HEK293 (cell line): Measurements from ENCODE around the gene TK1.
A peak's percentile ranks its signal among the peaks of the same experiment; 100 is the strongest.

Experiments used
- CTCF ChIA-PET: fragments of 350-600 bp; formaldehyde crosslinking; extraction: SDS; loops from one replicate; lab custom pipeline; 2021; ENCODE audit warnings: antibody characterized with exemption; lab: Yijun Ruan, JAX
- POLR2A ChIA-PET: fragments of 300-600 bp; formaldehyde crosslinking; extraction: SDS; loops from one replicate; lab custom pipeline; 2020; ENCODE audit warnings: antibody characterized with exemption, inconsistent platforms; lab: Yijun Ruan, JAX
- H3K27ac ChIP-seq: fragments of 200-500 bp; sonication (Bioruptor generic); 2 replicates; pipeline ENCODE4 v1.5.1; 2014; ENCODE audit warnings: low read depth, low read length, control low read depth, inconsistent platforms; ENCODE audit errors: extremely low read depth
- H3K36me3 ChIP-seq, 2 experiments: fragments of 200-500 bp in 1 of 2; sonication (Bioruptor generic) in 1 of 2; 1 replicate in 1 of 2; 2 replicates in 1 of 2; pipeline ENCODE4 v1.5.1; 2014 to 2017; ENCODE audit warnings: inconsistent platforms in 2 of 2, low read length in 2 of 2; ENCODE audit not compliant: control insufficient read depth in 2 of 2, insufficient read depth in 1 of 2
- H3K4me1 ChIP-seq: fragments of 200-500 bp; sonication (Bioruptor generic); 2 replicates; pipeline ENCODE4 v1.5.1; 2014; ENCODE audit warnings: mild to moderate bottlenecking, low read length, inconsistent platforms; ENCODE audit not compliant: control insufficient read depth, insufficient read depth
- H3K4me3 ChIP-seq: 2 replicates; pipeline ENCODE4 v1.5.1; 2011; ENCODE audit warnings: low read depth, mild to moderate bottlenecking, control low read depth, low read length, moderate library complexity
- H3K9me3 ChIP-seq: fragments of 200-500 bp; sonication (Bioruptor generic); 2 replicates; pipeline ENCODE4 v1.5.1; 2014; ENCODE audit warnings: low read depth, low read length, inconsistent platforms; ENCODE audit not compliant: control insufficient read depth, insufficient read depth
- BCL11A ChIP-seq: fragments of 450-650 bp; formaldehyde crosslinking; IDR thresholded peaks from 2 replicates; pipeline ENCODE4 v1.5.1; 2016; ENCODE audit warnings: low read depth, missing biosample characterization, missing genetic modification characterization
- ELK4 ChIP-seq: IDR thresholded peaks from 2 replicates; pipeline ENCODE4 v1.6.1; 2011; ENCODE audit warnings: mild to moderate bottlenecking, low read depth, low read length, borderline replicate concordance
- OSR2 ChIP-seq: fragments of 450-650 bp; formaldehyde crosslinking; IDR thresholded peaks from 2 replicates; pipeline ENCODE4 v1.5.1; 2016; ENCODE audit warnings: missing biosample characterization, missing genetic modification characterization
- PATZ1 ChIP-seq: fragments of 450-650 bp; formaldehyde crosslinking; IDR thresholded peaks from 2 replicates; pipeline ENCODE4 v1.5.1; 2016; ENCODE audit warnings: missing biosample characterization, missing genetic modification characterization
- SCRT2 ChIP-seq: fragments of 450-650 bp; formaldehyde crosslinking; IDR thresholded peaks from 2 replicates; pipeline ENCODE4 v1.5.1; 2016; ENCODE audit warnings: missing biosample characterization, missing genetic modification characterization
- ZBTB11 ChIP-seq: fragments of 450-650 bp; formaldehyde crosslinking; conservative IDR thresholded peaks from 2 replicates; pipeline ENCODE4 v1.5.1; 2016; ENCODE audit warnings: low read depth, missing biosample characterization, missing genetic modification characterization
- ZBTB17 ChIP-seq: fragments of 450-650 bp; formaldehyde crosslinking; IDR thresholded peaks from 2 replicates; pipeline ENCODE4 v1.5.1; 2016; ENCODE audit warnings: missing biosample characterization, missing genetic modification characterization
- ZNF140 ChIP-seq: fragments of 450-650 bp; formaldehyde crosslinking; IDR thresholded peaks from 2 replicates; pipeline ENCODE4 v1.5.1; 2016; ENCODE audit warnings: missing biosample characterization, missing genetic modification characterization
- ZNF157 ChIP-seq: fragments of 450-650 bp; formaldehyde crosslinking; IDR thresholded peaks from 2 replicates; pipeline ENCODE4 v1.5.1; 2016; ENCODE audit warnings: missing biosample characterization, missing genetic modification characterization
- ZNF169 ChIP-seq: fragments of 450-650 bp; formaldehyde crosslinking; IDR thresholded peaks from 2 replicates; pipeline ENCODE4 v1.5.1; 2016; ENCODE audit warnings: missing biosample characterization, missing genetic modification characterization
- ZNF18 ChIP-seq: fragments of 450-650 bp; formaldehyde crosslinking; IDR thresholded peaks from 2 replicates; pipeline ENCODE4 v1.5.1; 2016; ENCODE audit warnings: missing biosample characterization, missing genetic modification characterization
- ZNF324 ChIP-seq: fragments of 450-650 bp; formaldehyde crosslinking; IDR thresholded peaks from 2 replicates; pipeline ENCODE4 v1.5.1; 2016; ENCODE audit warnings: missing biosample characterization, missing genetic modification characterization
- ZNF341 ChIP-seq: fragments of 450-650 bp; formaldehyde crosslinking; IDR thresholded peaks from 2 replicates; pipeline ENCODE4; 2016; ENCODE audit warnings: low read depth, missing biosample characterization, missing genetic modification characterization
- ZNF48 ChIP-seq: fragments of 450-650 bp; formaldehyde crosslinking; IDR thresholded peaks from 2 replicates; pipeline ENCODE4 v1.5.1; 2016; ENCODE audit warnings: missing biosample characterization, missing genetic modification characterization
- ZNF501 ChIP-seq: fragments of 450-650 bp; formaldehyde crosslinking; IDR thresholded peaks from 2 replicates; pipeline ENCODE4 v1.5.1; 2016; ENCODE audit warnings: missing biosample characterization, missing genetic modification characterization
- ZNF521 ChIP-seq: fragments of 450-650 bp; formaldehyde crosslinking; IDR thresholded peaks from 2 replicates; pipeline ENCODE4 v1.5.1; 2017; ENCODE audit warnings: missing biosample characterization, mild to moderate bottlenecking, missing genetic modification characterization
- ZNF658 ChIP-seq: fragments of 450-650 bp; formaldehyde crosslinking; IDR thresholded peaks from 2 replicates; pipeline ENCODE4; 2016; ENCODE audit warnings: missing biosample characterization, missing genetic modification characterization
- ZNF747 ChIP-seq: fragments of 450-650 bp; formaldehyde crosslinking; IDR thresholded peaks from 2 replicates; pipeline ENCODE4 v1.5.1; 2016; ENCODE audit warnings: missing biosample characterization, missing genetic modification characterization
- TF ChIP-seq, protein P1 (sequence below): fragments of 450-650 bp; formaldehyde crosslinking; IDR thresholded peaks from 2 replicates; pipeline ENCODE4 v1.5.1; 2017; ENCODE audit warnings: missing biosample characterization, missing genetic modification characterization

TK1 gene

DNA sequence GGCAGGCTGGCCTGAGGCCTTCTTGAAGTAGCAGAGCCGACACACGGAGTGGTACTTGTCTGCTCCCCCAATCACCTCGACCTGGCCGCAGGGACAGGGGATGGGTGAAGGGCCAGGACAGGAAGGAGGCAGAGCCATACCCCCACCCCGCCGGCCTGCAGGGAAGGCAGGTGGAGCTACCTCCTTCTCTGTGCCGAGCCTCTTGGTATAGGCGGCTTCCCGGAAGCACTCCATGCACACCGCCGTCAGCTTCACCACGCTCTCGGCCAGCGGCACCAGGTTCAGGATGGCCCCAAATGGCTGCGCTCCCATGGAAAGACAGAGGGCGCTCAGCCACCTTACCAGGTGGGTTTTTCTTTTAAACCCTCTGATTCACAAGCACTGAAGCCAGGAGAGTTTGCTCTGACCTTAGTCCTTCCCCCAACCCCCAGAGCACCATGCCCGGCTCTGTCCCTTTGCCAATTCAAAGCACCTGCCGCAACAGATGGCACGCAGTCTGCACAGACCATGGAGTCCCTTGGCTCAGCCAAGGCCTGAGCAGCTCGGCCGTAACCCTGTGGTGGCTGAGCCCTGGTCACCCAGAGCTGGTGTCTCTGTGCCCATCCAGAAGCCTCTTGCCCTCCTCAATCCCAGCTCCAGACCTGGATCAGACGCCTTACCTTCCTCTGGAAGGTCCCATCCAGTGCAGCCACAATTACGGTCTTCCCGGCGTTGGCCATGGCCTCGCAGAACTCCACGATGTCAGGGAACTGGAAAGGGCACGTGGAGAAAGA is 11.8 kb downstream of the TK1 start:
- peaks cover 14 to 84% of the 10 kb centered on the region in 2 experiments for H3K36me3 ChIP-seq
- CTCF ChIA-PET, result interaction anchor here (0.6 to 8.1 kb wide), 9 partner anchors 11 to 90 kb away, joined by 3 to 94 read pairs (median 12); partner anchors contain the start of genes AFMID and TK1
- TF ChIP-seq ZNF140 (tag by site-specific recombination) (no peak), BCL11A (tag by site-specific recombination) (no peak), ZNF521 (tag by site-specific recombination) (no peak), ZNF501 (tag by site-specific recombination) (no peak), OSR2 (tag by site-specific recombination) (no peak), ZNF48 (tag by site-specific recombination) (no peak), ZBTB17 (tag by site-specific recombination) (no peak), ZNF747 (tag by site-specific recombination) (no peak), ZBTB11 (tag by site-specific recombination) (no peak), PATZ1 (tag by site-specific recombination) (no peak), ZNF169 (tag by site-specific recombination) (no peak), ZNF324 (tag by site-specific recombination) (no peak)

DNA sequence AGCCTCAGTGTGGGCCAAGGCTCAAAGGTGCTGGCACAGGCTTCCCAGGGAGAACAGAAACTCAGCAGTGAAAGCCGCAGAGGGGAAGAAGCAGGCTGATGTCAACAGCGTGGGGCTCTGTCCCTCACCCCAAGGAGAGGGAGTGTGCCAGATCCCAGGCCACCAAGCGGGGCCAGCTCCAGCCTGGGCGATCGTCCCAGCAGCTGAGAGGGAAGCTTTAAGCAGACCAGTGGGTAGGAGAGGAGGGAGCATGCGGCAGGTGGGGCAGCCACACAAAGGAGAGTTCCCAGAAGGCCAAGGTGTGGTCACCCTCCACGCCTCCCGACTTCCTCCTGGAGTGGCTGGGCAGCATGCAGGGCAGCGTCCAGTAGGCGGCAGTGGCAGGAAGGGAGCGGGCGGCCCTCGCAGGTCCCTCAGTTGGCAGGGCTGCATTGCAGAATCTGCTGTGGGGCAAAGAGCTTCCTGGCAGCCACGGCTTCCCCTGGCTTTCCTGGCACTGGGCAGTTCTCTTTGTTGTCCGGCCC is 12.4 kb downstream of the TK1 start:
- ChIA-PET CTCF (interaction anchor here (0.6 to 8.1 kb wide), 7 partner anchors 12 to 90 kb away, joined by 3 to 94 read pairs (median 5); partner anchors contain the start of genes AFMID and TK1), POLR2A (interaction anchor here (0.9 to 4.1 kb wide), 8 partner anchors 9 to 47 kb away, joined by 3 to 48 read pairs (median 4); partner anchors contain the start of genes AFMID and TK1)
- no peaks in the 10 kb centered on the region for H3K9me3 ChIP-seq
- no peak overlapping the region; the same call in 1 of the 2 replicates for H3K27ac ChIP-seq
- no peaks in the 10 kb centered on the region; the same call in 1 of the 2 replicates for H3K4me1 ChIP-seq
- H3K36me3 ChIP-seq, result peaks cover 10 to 78% of the 10 kb centered on the region in 2 experiments; a peak in 2 of 3 replicates
- H3K4me3 ChIP-seq, result no peak overlapping the region
- TF ChIP-seq, protein P1, sequence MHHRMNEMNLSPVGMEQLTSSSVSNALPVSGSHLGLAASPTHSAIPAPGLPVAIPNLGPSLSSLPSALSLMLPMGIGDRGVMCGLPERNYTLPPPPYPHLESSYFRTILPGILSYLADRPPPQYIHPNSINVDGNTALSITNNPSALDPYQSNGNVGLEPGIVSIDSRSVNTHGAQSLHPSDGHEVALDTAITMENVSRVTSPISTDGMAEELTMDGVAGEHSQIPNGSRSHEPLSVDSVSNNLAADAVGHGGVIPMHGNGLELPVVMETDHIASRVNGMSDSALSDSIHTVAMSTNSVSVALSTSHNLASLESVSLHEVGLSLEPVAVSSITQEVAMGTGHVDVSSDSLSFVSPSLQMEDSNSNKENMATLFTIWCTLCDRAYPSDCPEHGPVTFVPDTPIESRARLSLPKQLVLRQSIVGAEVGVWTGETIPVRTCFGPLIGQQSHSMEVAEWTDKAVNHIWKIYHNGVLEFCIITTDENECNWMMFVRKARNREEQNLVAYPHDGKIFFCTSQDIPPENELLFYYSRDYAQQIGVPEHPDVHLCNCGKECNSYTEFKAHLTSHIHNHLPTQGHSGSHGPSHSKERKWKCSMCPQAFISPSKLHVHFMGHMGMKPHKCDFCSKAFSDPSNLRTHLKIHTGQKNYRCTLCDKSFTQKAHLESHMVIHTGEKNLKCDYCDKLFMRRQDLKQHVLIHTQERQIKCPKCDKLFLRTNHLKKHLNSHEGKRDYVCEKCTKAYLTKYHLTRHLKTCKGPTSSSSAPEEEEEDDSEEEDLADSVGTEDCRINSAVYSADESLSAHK (tag by site-specific recombination), result no peak
- no peak for TF ChIP-seq ZNF747 (tag by site-specific recombination)
- TF ChIP-seq ZNF157 (tag by site-specific recombination), result no peak
- no peak for TF ChIP-seq ZNF658 (tag by site-specific recombination)
- TF ChIP-seq ELK4, result no peak
- 0 out of 2 replicates have a peak, but pooled peaks have one; percentile 39 for TF ChIP-seq SCRT2 (tag by site-specific recombination)
- 0 out of 2 replicates have a peak, but pooled peaks have one; percentile 41 for TF ChIP-seq ZNF341 (tag by site-specific recombination)
- no peak for TF ChIP-seq ZNF18 (tag by site-specific recombination)

More for the DNA sequence above, 11.8 kb downstream of the TK1 start:
- Histone ChIP-seq H3K4me3 (no peak overlapping the region), H3K9me3 (no peaks in the 10 kb centered on the region), H3K4me1 (no peaks in the 10 kb centered on the region; the same call in 1 of the 2 replicates), H3K27ac (no peak overlapping the region)
- POLR2A ChIA-PET, result interaction anchor here (0.8 to 4.1 kb wide), 10 partner anchors 8 to 61 kb away, joined by 3 to 48 read pairs (median 4); partner anchors contain the start of genes AFMID and TK1
